Smooth muscle cell (in vitro differentiated cells): ENCODE measurements around the gene RGS7BP. TPM values are rescaled to one million over a fixed set of nuclear protein-coding genes. Genes with fewer than 3 reads are reported as not detected.

ENCODE experiments used
- DNase-seq: peaks from one replicate; lab custom pipeline; 2025; ENCODE audit not compliant: unreplicated experiment; lab: John Stamatoyannopoulos, UW
- H2AFZ ChIP-seq: fragments of 200-600 bp; sonication (generic); 2 replicates; pipeline ENCODE4 v1.6.0; 2016; ENCODE audit warnings: antibody characterized with exemption, low read depth, mild to moderate bottlenecking
- H3F3A ChIP-seq: fragments of 200-600 bp; sonication (generic); 2 replicates; pipeline ENCODE4 v1.6.0; 2017; ENCODE audit warnings: antibody characterized with exemption, low read depth
- H3K27ac ChIP-seq: fragments of 200-600 bp; sonication (generic); 2 replicates; pipeline ENCODE4 v1.5.1; 2016; ENCODE audit warnings: low read depth, mild to moderate bottlenecking
- H3K27me3 ChIP-seq: fragments of 200-600 bp; sonication (generic); 2 replicates; pipeline ENCODE4 v1.6.1; 2016; ENCODE audit warnings: low read depth, mild to moderate bottlenecking
- H3K36me3 ChIP-seq: fragments of 200-600 bp; sonication (generic); 2 replicates; pipeline ENCODE4 v1.5.1; 2016; ENCODE audit warnings: low read depth
- H3K4me1 ChIP-seq: fragments of 200-600 bp; sonication (generic); 2 replicates; pipeline ENCODE4 v1.5.1; 2016; ENCODE audit warnings: low read depth
- H3K4me2 ChIP-seq: fragments of 200-600 bp; sonication (generic); 2 replicates; pipeline ENCODE4 v1.6.0; 2016; ENCODE audit warnings: mild to moderate bottlenecking
- H3K4me3 ChIP-seq: fragments of 200-600 bp; sonication (generic); 2 replicates; pipeline ENCODE4 v1.5.1; 2016; ENCODE audit warnings: mild to moderate bottlenecking
- H3K79me2 ChIP-seq: fragments of 200-600 bp; sonication (generic); 2 replicates; pipeline ENCODE4 v1.6.0; 2016; ENCODE audit warnings: low read depth, mild to moderate bottlenecking
- H3K9ac ChIP-seq: fragments of 200-600 bp; sonication (generic); 2 replicates; pipeline ENCODE4 v1.6.0; 2016; ENCODE audit warnings: low read depth
- H3K9me3 ChIP-seq: fragments of 200-600 bp; sonication (generic); replicated peaks from 2 replicates; pipeline ENCODE4 v1.5.1; 2016; ENCODE audit warnings: low read depth
- H4K20me1 ChIP-seq: fragments of 200-600 bp; sonication (generic); 2 replicates; pipeline ENCODE4 v1.6.0; 2016; ENCODE audit warnings: low read depth
- CTCF ChIP-seq: fragments of 200-600 bp; sonication (generic); IDR thresholded peaks from 2 replicates; pipeline ENCODE4 v1.5.1; 2017; ENCODE audit warnings: borderline replicate concordance, mild to moderate bottlenecking, antibody characterized with exemption; ENCODE audit not compliant: insufficient read depth, poor library complexity, severe bottlenecking
- WGBS: methylation state at CpG from one replicate; pipeline ENCODE4 v1.1.7; 2016; ENCODE audit warnings: low lambda C conversion rate; 5-methylcytosine and 5-hydroxymethylcytosine counted together
- polyA plus RNA-seq: library from polyadenylated mRNA; unstranded; fragments of >200 nt; fragmentation: Nextera tagmentation; extraction: Ambion mirVana; gene quantifications from 2 replicates; pipeline ENCODE4 v1.2.1, GENCODE V29; 2016
- total RNA-seq: library from RNA; depleted of rRNA; stranded (reverse); fragments of >200 nt; gene quantifications from 2 replicates; pipeline ENCODE4 v1.2.3, GENCODE V29; 2014

Gene RGS7BP
- total and polyA plus RNA-seq, 2 experiments from 2014 or later, result not detected

GRCh38 chr5:64619609-64620008 lies 113.8 kb downstream of the RGS7BP start:
- Histone ChIP-seq H3K4me2 (no peak overlapping the region), H4K20me1 (no peaks in the 10 kb centered on the region), H2AFZ (no peak overlapping the region), H3F3A (no peaks in the 10 kb centered on the region), H3K79me2 (no peaks in the 10 kb centered on the region), H3K4me1 (no peaks in the 10 kb centered on the region), H3K9ac (no peak overlapping the region), H3K27ac (no peak overlapping the region), H3K9me3 (no peaks in the 10 kb centered on the region), H3K36me3 (no peaks in the 10 kb centered on the region), H3K4me3 (no peak overlapping the region), H3K27me3 (peaks cover 4% of the 10 kb centered on the region)
- WGBS, result 92% methylated on average over 3 of the region's 3 CpGs
- no peak for DNase-seq
- no peak for TF ChIP-seq CTCF

- TF ChIP-seq CTCF, result no peak
- Histone ChIP-seq H3K36me3 (no peaks in the 10 kb centered on the region), H3K9me3 (no peaks in the 10 kb centered on the region), H3K4me2 (no peak overlapping the region), H4K20me1 (no peaks in the 10 kb centered on the region), H3K79me2 (no peaks in the 10 kb centered on the region), H3K4me3 (no peak overlapping the region), H3K27ac (no peak overlapping the region), H3K4me1 (no peaks in the 10 kb centered on the region), H3K27me3 (no peaks in the 10 kb centered on the region), H3K9ac (no peak overlapping the region), H3F3A (no peaks in the 10 kb centered on the region), H2AFZ (no peak overlapping the region)
- 95% methylated on average over 2 of the region's 2 CpGs for WGBS
- no peak for DNase-seq
These were observed 117.2 kb downstream of the RGS7BP start for GRCh38 chr5:64622991-64623390.

GRCh38 chr5:64625678-64626077 lies 119.9 kb downstream of the RGS7BP start:
- no peak for DNase-seq
- WGBS, result 31% methylated on average over 1 of the region's 1 CpG
- Histone ChIP-seq H4K20me1 (no peaks in the 10 kb centered on the region), H3K27ac (no peak overlapping the region), H3K9me3 (no peaks in the 10 kb centered on the region), H3K9ac (no peak overlapping the region), H3K4me3 (no peak overlapping the region), H3K4me1 (peaks cover 5% of the 10 kb centered on the region), H3K79me2 (no peaks in the 10 kb centered on the region), H3K36me3 (no peaks in the 10 kb centered on the region), H3K27me3 (no peaks in the 10 kb centered on the region), H3K4me2 (no peak overlapping the region), H3F3A (no peaks in the 10 kb centered on the region), H2AFZ (no peak overlapping the region)
- TF ChIP-seq CTCF, result no peak

GRCh38 chr5:64628901-64629300 lies 123.1 kb downstream of the RGS7BP start:
- Histone ChIP-seq H3K27me3 (no peaks in the 10 kb centered on the region), H3K4me2 (peak overlapping the region; percentile 47), H3F3A (no peaks in the 10 kb centered on the region), H3K79me2 (no peaks in the 10 kb centered on the region), H4K20me1 (no peaks in the 10 kb centered on the region), H3K4me1 (peaks cover 5% of the 10 kb centered on the region), H3K9ac (no peak overlapping the region), H3K27ac (peak overlapping the region; percentile 24), H3K36me3 (no peaks in the 10 kb centered on the region), H2AFZ (no peak overlapping the region), H3K4me3 (no peak overlapping the region), H3K9me3 (no peaks in the 10 kb centered on the region)
- no peak for DNase-seq
- no peak for TF ChIP-seq CTCF
- WGBS, result 32% methylated on average over 2 of the region's 2 CpGs
